ENCODE measurements around the gene RNF182. TPM values are rescaled to one million over a fixed set of nuclear protein-coding genes. Genes with fewer than 3 reads are reported as not detected.

The RNF182 gene
- total RNA-seq, 1 donor from 2014 or later, result 2.8 TPM

DNA sequence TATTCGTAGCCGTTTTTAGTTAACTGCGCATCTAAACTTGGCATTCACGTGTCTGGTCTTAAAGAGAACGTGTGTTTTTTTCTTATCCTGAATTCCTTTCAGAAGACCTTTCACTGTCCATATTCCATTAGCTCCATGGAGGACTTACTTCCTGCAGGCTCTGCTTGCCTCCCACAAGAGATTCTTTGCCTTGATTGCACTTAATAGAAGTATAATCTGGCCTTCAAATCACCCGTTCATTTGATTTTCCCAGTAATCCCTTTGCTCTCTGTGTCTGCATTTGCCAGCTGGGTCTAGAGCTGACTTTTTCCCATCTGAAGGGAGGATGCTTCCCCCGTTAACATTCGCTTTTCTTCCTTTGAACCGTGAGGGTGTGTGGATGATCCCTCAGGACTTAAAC, 79.5 kb downstream of the RNF182 start:
- Mint-ChIP-seq H3K27ac (no peak overlapping the region), H3K9me3 (no peaks in the 10 kb centered on the region), H3K4me1 (ENCODE audit: unreplicated experiment) (no peaks in the 10 kb centered on the region), H3K27me3 (peaks cover 6% of the 10 kb centered on the region), H3K4me3 (no peak overlapping the region), H3K36me3 (no peaks in the 10 kb centered on the region)
- no peak for DNase-seq (ENCODE audit: extremely low spot score, unreplicated experiment)
- TF ChIP-seq, protein P1, sequence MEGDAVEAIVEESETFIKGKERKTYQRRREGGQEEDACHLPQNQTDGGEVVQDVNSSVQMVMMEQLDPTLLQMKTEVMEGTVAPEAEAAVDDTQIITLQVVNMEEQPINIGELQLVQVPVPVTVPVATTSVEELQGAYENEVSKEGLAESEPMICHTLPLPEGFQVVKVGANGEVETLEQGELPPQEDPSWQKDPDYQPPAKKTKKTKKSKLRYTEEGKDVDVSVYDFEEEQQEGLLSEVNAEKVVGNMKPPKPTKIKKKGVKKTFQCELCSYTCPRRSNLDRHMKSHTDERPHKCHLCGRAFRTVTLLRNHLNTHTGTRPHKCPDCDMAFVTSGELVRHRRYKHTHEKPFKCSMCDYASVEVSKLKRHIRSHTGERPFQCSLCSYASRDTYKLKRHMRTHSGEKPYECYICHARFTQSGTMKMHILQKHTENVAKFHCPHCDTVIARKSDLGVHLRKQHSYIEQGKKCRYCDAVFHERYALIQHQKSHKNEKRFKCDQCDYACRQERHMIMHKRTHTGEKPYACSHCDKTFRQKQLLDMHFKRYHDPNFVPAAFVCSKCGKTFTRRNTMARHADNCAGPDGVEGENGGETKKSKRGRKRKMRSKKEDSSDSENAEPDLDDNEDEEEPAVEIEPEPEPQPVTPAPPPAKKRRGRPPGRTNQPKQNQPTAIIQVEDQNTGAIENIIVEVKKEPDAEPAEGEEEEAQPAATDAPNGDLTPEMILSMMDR (conservative IDR thresholded peaks at IDR 0.05), result no peak

DNA sequence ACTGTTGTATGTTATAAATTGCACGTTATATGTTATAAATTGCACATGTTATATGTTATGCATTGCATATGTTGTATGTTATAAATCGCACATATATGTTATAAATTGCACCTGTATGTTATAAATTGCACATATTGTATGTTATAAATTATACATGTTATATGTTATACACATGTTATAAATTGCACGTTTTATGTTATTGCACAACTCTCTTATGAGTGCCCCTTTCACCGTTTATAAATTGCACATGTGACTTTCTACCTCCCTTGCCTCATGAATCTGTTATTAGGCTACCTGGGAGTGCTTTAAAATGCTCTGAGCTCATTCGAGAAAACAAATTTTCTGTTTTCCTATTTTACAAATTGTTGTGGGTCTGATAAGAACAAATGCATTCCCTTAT, 84.1 kb downstream of the RNF182 start:
- no peaks in the 10 kb centered on the region for H3K9me3 Mint-ChIP-seq
- no peak for DNase-seq (ENCODE audit: extremely low spot score, unreplicated experiment)
- H3K4me3 Mint-ChIP-seq, result no peak overlapping the region
- peaks cover 10% of the 10 kb centered on the region for H3K27me3 Mint-ChIP-seq
- no peaks in the 10 kb centered on the region for H3K36me3 Mint-ChIP-seq
- no peak overlapping the region for H3K27ac Mint-ChIP-seq
- TF ChIP-seq, protein P1 (conservative IDR thresholded peaks at IDR 0.05), result no peak
- no peaks in the 10 kb centered on the region for H3K4me1 Mint-ChIP-seq (ENCODE audit: unreplicated experiment)

DNA sequence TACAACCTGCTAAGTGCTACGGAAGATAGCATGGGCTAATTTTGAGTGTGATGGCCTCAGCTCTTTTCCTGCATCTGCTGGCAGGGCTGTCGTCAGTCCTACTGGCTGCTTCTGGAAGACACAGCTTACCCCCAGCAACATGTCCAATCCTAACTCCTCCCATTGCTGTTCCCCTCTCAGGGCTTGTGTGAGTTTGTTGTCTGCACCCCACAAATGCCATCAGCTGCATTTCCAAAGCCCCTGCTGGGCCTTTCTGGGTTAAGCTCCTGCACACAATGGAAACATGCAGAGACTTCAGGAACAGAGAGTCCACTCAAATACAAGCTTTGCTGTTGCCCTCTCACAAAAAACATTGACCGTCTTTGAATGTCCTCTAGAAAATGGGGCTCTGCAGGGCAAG, 84.7 kb downstream of the RNF182 start:
- DNase-seq (ENCODE audit: extremely low spot score, unreplicated experiment), result no peak
- Mint-ChIP-seq H3K4me1 (ENCODE audit: unreplicated experiment) (no peaks in the 10 kb centered on the region), H3K4me3 (no peak overlapping the region), H3K27ac (no peak overlapping the region), H3K27me3 (peaks cover 10% of the 10 kb centered on the region), H3K36me3 (no peaks in the 10 kb centered on the region), H3K9me3 (no peaks in the 10 kb centered on the region)
- TF ChIP-seq, protein P1 (conservative IDR thresholded peaks at IDR 0.05), result no peak

DNA sequence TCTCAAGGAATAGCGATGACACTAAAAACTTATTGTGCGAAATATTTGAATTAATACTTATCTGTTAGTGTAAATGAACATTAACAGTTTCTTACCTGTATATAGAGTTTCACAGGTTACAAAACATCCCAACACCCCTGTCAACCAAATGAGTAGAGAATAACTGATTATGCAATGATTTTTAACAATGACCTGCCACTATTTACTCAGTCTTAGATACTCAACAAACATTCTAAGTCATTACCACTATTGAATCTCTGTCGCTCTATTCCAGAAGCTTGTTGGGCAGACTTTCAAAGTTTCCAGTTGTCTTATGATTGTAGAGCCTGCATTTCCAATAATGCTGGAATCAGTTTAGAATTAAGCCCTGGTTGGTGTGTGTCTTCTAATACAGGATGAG, 85.5 kb downstream of the RNF182 start:
- Mint-ChIP-seq H3K27ac (no peak overlapping the region), H3K27me3 (peaks cover 10% of the 10 kb centered on the region), H3K4me1 (ENCODE audit: unreplicated experiment) (no peaks in the 10 kb centered on the region), H3K4me3 (no peak overlapping the region), H3K9me3 (no peaks in the 10 kb centered on the region), H3K36me3 (no peaks in the 10 kb centered on the region)
- TF ChIP-seq, protein P1 (conservative IDR thresholded peaks at IDR 0.05), result no peak
- no peak for DNase-seq (ENCODE audit: extremely low spot score, unreplicated experiment)

DNA sequence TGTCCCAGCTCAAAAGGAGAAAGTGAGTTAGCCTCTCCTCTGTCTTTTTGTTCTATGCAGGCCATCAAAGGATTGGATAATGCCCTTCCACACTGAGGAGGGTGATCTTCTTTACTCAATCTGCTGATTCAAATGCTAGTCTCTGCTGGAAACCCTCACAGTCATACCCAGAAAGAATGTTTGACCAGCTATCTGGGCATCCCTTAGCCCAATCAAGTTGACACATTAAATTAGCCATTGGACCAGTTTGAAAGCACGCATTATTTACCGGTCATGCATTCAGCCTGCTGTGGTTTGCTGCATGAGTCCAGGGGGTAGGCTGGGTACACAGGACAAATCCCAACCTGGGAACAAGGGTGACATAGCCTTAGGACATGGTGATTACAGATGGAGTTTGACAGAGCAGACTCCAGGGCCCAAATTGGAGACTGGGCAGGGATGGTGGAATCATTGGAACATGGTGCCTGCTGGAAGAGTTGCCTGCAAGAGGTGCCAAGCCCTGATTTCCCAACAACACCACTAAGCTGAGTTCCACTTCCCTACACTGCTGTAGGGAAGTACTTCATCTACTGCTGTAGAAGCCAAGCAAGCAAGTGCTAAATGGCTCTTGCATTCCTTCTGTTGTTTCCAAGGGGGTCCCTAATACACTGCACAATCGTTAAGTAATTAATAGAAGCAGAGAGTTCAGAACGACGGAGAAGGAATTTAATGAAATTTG, 87.7 kb downstream of the RNF182 start:
- no peak for DNase-seq (ENCODE audit: extremely low spot score, unreplicated experiment)
- Mint-ChIP-seq H3K4me1 (ENCODE audit: unreplicated experiment) (peaks cover 7% of the 10 kb centered on the region), H3K36me3 (no peaks in the 10 kb centered on the region), H3K27me3 (peaks cover 25% of the 10 kb centered on the region), H3K9me3 (no peaks in the 10 kb centered on the region), H3K4me3 (no peak overlapping the region), H3K27ac (no peak overlapping the region)
- TF ChIP-seq, protein P1 (conservative IDR thresholded peaks at IDR 0.05), result no peak

Data from type B pancreatic cell (in vitro differentiated cells).